Erythroblast (primary cell): ENCODE measurements around the gene LGSN.

ENCODE experiments used
- GATA1 ChIP-seq: IDR thresholded peaks from 2 replicates; pipeline ENCODE4 v1.6.1; 2011; ENCODE audit warnings: low read depth, mild to moderate bottlenecking, control low read depth, low read length, moderate library complexity
- POLR2A ChIP-seq: IDR thresholded peaks from 2 replicates; pipeline ENCODE4 v1.6.1; 2011; ENCODE audit warnings: mild to moderate bottlenecking, low read length

- no peak for TF ChIP-seq POLR2A
- no peak for TF ChIP-seq GATA1
These were observed 50.3 kb downstream of the LGSN start for GRCh38 chr6:63269470-63269869.
